RCC 7860 (cell line): ENCODE results near the gene NUDT12.

Source experiments
- DNase-seq: peaks from one replicate; pipeline ENCODE4 v3.0.0-alpha.2; 2015; ENCODE audit warnings: low spot score
- FAIRE-seq: peaks from 2 replicates; lab custom pipeline; 2012; peaks lifted over from hg19 to GRCh38; lab: Jason Lieb, UNC

The NUDT12 gene

DNA sequence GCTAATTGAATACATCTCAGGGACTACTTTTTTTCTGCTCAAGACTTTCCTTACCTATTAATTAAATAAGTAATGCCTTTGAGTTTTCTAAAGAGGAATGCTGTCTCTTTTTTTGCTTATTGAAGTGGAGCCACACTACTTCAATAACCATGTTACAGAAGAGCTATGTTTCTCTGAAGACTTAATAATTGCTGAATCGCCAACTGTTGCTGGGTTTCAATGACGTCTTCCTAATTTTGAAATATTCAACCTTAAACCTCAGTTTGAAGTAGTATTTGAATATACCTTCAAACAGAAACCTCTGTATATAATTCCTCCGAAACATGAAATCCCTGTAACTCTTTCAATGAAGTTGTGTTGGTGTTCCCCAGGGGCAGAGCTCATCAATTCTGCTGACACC is 21.0 kb downstream of the NUDT12 start:
- DNase-seq = no peak
- FAIRE-seq = no peak

GRCh38 chr5:103541114-103541513 is 21.5 kb downstream of the NUDT12 start:
- no peak for DNase-seq
- FAIRE-seq = no peak

DNA sequence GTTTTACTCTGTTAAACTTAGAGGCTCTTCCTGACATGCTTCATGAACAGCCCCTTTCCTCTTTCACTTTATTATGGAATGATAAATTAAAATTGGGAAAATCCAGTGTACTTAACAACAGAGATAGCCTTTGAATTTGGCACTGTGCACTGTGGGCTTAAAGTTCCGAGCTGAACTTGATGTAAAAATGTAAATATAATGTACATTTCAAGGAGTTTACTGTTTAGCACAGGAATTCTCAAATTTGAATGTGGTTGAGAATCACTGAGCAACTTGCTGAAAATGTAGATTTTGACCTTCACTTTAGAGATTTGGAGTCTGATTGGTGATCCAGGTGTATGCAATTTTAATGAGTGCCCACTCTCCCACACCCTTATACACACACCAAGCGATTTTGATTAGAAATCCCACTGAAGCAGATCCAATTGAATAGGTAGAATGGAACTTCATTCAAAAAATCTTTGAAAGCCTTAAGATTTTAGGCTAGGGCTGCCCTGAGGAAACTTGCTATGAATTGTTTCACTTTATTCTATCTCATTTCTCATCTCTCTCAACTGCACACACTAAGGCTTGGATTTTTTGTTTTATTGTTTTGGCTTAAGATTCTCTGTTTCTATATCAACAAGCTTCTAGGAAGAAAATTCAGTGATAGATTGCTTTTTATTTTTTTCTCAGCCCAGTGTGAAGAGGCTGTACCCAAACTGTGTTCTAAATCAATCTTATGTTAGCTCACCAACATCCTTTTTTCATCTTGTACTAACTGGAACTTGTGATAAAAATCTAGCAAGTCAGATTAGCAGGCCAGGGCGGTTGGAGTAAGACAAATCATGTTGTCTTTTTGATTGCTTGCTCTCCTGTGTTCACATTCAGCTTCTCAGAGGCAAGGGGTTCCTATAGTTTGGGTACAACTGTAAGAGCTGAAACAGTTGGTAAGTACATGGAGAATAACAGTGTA is 22.9 kb downstream of the NUDT12 start:
- FAIRE-seq = no peak
- no peak for DNase-seq

DNA sequence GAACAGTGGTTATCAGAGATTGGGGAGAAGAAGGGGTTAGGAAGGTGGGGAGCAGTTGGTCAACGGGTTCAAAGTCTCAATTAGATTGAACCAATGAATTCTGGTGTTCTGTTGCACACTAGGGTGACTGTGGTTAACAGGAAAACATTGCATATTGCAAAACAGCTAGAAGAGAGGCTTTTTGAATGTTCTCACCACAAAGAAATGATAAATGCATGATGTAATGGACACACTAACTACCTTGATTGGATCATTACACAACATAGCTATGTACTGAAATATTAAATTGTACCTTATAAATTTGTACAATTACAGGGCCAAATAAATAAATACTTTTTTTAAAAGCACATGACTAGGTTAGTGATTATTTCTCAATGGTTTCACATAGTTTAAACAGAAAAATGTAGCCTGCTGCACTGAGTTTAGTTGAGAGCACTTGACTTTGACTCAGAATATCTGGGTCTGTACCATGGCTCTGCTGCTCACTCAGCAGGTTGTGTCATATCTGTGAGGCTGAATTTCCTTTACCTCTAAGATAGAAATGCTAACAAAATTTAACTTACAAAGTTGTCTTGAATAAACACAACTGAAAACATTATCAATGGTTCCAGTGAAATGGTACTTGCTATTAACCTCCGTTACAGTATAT is 30.4 kb downstream of the NUDT12 start:
- FAIRE-seq (no peak), DNase-seq (no peak)

DNA sequence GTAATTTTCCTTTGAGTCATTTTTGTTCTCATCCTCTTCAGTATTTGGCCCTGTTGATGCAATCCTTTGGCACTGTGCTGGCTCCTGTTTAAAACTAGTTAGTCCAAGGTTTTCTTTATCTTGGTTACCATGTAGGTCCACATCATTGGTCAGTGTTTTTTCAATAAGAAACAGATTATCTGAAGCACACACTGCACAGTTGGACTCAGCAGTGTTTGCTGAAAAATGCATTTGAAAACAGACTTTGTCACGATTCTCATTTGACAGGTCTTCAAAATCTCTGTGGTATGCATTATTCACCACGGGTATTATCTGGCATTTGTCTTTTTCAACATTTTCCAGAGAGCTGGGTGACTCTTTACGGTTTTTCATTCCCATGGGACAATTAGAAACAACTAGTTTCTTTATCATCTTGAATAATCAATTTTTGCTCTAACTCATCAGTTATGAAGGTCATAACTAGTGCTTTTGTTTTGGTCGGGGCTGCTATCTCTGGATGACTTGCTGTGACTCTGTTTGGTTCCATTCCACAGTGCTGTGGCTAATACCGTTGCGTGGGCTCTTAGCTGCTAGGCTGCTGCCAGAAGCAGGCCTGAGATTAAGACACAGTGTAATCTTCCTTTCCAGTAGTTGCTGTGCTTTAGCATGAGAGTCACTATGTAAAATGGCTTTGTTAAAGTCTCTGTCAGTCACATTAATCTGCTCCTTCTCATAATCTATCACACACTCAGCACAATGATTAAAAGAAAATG is 36.2 kb downstream of the NUDT12 start:
- DNase-seq (no peak), FAIRE-seq (no peak)

DNA sequence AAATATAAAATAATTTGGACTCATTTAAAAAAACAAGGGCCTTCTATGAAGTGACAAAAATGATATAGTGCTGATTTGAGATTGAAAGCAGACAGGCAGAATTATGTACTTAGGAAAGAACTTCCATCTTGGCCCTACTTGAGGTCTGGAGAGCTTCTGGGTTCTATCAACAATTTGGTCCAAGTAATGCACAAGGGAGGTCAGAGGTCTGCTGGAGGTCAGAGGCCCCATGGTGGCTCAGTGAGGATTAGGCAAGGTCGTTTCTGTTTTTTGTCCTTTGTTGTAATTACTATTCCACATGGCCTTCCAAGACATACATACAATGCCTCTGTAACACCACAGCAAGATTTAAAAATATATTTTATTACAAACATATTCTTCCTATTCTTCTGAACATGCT is 37.2 kb downstream of the NUDT12 start:
- DNase-seq (no peak), FAIRE-seq (no peak)

DNA sequence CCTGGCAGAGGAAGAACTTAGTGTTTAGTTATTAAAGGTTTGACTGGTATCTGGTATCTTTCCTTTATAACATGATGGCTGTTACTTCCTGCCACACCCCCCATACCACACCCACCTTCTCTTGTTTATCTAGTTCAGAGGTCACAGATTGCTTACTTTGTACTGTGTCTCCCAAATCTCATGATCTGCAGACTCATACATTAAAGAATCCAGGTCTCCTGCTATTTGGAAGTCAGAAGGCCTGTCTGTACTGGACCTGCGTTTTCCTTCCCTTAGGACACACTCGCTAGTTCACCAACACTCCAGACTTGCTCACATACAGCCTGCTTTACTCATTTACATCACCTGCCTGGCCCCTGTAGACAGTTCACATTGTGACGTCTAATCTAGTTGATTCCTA is 39.3 kb downstream of the NUDT12 start:
- no peak for FAIRE-seq

GRCh38 chr5:103522586-103522985 is 40.0 kb downstream of the NUDT12 start:
- DNase-seq (no peak), FAIRE-seq (no peak)

More for the DNA sequence above, 39.3 kb downstream of the NUDT12 start:
- DNase-seq = no peak

GRCh38 chr5:103519550-103519949 is 43.0 kb downstream of the NUDT12 start:
- FAIRE-seq (no peak), DNase-seq (no peak)

DNA sequence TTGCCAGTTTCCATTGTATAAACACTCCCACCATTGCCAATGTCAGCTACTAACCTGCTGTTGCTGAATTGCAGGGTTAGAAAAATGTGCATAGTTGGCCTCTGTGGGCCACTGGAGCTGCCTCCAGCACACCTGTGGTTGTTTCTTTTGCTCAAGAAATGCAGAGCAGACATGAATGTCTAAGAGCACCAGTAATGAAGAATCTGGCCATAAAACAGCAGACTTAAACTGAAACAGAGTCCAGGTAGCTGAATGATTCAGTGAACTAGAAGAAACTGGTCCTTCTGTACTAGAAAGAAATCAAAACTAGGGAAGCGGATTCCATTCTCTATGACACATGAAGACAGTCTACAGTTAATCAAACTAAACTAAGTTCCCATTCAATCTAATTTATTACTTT is 48.2 kb downstream of the NUDT12 start:
- FAIRE-seq (no peak), DNase-seq (no peak)

- FAIRE-seq (no peak), DNase-seq (no peak)
Observed at GRCh38 chr5:103513701-103514100, 48.9 kb downstream of the NUDT12 start.

DNA sequence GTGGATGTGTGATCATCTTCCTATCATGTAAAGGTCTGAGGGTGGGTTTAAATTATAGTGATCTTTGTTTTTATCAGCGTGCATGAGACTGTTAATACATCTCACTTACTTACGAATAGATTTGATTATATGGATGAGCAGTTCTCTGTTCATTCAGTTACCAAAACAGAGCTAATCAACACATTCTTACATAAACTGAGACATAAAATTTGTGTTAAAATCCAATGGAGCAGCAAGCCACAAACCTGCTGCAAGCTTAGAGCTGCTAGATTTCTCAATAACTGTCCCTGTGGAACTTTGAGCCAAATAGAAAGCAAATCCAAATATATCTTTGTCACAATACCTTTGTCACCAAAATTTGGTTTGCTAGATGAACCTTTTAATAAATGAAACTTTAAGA is 50.1 kb downstream of the NUDT12 start:
- FAIRE-seq = peak; percentile 77
- peak; percentile 27 for DNase-seq

DNA sequence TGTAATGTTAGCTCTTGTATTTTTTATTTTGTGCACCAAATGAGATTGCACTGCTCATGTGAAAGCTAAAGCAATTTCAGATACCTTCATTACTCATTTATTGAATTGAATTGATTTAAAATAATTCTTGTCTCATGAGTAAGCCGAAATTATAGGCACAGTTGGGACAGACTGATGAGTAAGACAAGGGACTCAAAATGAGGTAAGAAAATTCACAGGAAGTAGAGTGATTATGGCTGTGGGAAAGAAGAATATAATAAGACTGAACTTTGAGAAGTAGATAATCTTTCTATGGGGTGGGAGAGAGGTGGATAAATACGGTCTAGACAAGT is 51.1 kb downstream of the NUDT12 start:
- FAIRE-seq (peak; percentile 87), DNase-seq (peak; percentile 68)

DNA sequence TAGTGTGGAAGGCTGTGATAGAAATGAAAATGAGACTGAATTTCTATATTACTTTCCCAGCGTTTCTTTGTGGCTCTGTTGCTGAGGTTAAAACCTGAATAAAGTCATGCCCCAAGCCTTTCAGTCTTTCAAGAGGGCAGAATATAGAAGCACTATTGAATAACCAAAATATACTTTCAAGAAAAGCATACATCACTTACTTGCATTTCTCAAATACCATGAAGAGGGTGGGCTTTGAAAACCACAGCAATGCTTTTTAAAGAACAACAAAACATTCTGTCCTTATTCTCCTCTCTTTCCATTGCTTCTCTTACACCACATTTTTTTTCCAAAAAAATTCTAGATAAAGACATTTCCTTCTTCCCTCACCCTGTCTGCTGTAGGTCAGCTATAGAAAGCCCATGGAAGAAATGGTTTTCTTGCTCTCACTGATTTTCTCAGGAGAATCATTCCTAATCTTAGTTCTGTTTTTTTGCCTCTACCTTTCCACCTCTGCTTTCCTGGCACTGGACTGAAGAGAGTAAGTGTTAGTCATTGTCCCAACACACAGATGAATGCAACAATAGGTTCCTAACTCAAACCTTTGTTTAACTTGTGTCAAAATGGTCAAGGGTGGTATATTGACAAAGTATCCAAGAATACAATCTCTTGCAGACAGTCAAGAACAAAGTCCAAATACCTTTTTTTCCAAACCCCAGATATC is 51.6 kb downstream of the NUDT12 start:
- FAIRE-seq = no peak
- peak; percentile 37 for DNase-seq

DNA sequence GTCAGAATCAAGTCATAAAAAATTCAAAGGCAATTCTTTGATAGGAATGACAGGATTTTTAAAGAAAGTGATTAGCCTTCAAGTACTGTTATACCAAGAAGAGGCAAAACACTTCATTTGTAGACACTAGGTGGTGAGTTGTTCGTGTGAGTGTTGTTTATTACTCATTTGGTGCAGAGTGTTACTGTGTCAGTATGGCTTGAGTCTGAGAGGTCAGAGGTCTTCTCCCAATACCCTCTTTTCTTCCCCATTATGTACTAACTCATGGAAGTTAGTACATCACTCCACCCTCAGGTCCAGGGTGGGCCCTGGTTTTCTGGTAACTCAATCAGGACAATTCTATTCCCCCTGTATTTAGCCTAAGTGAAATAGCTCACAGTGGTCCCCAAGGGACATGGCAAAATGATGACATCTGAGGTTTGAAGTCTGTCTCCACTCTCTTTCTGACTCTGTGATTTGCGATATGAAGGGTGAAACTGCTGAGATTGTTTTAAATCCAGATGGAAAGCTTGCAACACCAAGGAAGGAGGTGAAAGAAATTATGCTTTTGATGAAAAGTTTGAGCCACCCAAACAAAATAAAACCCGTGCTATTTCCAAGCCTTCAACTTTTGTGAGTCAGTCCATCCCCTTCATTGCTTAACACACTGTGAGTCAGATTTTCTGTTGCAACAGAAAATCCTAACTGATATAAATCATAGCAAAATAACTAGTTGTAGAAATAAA is 56.8 kb downstream of the NUDT12 start:
- DNase-seq = no peak
- FAIRE-seq = no peak

DNA sequence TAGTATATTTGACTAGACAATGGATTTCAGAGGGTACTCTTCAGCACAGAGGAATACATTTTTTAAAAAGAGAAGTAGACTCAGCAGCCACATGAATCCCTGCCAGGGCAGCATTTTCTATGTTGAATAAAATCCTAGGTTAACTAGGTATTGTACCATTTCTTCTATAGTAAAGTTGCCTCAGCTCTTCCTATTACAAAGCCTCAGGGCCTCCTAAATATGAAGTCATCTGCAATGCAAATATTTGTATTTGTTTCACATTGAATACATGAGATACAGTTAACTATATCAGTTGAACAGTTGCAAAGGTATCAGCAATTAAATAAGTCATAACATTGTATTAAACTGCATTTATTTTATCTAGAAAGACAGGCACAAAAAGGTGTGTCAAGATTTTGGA is 59.5 kb downstream of the NUDT12 start:
- DNase-seq (no peak), FAIRE-seq (no peak)

DNA sequence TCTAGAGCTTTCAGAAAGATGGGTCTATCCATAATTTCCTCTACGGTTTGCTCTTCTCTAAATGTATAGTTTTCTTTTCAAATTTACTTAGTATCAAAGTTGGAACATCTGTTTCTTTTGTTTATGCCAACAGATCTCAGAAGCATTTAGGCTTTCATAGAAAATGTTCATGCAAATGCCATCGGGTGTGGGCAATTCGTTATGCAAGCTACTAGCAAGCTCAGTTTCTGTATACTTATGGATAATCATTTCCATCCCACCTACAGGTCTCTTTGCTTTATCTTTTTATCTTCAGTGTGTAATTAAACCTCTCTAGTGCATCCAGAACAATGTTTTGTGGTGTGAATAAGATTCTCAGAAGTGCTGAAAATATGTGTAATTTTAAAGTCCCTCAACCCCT is 59.9 kb downstream of the NUDT12 start:
- FAIRE-seq = no peak
- no peak for DNase-seq
